Activated T-cell treated with anti-CD3 and anti-CD28 coated beads for 1 hour (primary cell): ENCODE measurements around the gene GSTT2.
"Not testable (repeated sequence)": the region's sequence is repeated elsewhere in the genome, so short reads cannot be mapped to it uniquely, and the experiment has no call there.

Experiments used
- DNase-seq: peaks from one replicate; pipeline ENCODE4 v3.0.0-alpha.2; 2020; ENCODE audit warnings: low read depth

GSTT2 gene

GRCh38 chr22:23979557-23980240, at the start of gene GSTT2:
Gene GSTT2, plus strand, starts transcription at chr22:23980134.
- DNase-seq: not testable (repeated sequence)

- no peak for DNase-seq
These were observed 41.5 kb upstream of the GSTT2 start for GRCh38 chr22:23938328-23939016.

- no peak for DNase-seq
These were observed 40.9 kb upstream of the GSTT2 start for GRCh38 chr22:23939017-23939357.

GRCh38 chr22:23940166-23940565, 39.8 kb upstream of the GSTT2 start:
- not testable (repeated sequence) for DNase-seq

GRCh38 chr22:23947391-23947790, 32.5 kb upstream of the GSTT2 start:
- not testable (repeated sequence) for DNase-seq

- DNase-seq: not testable (repeated sequence)
These were observed 30.2 kb upstream of the GSTT2 start for GRCh38 chr22:23949764-23950163.

- not testable (repeated sequence) for DNase-seq
These were observed 28.6 kb upstream of the GSTT2 start for GRCh38 chr22:23951383-23951782.

- not testable (repeated sequence) for DNase-seq
These were observed 27.0 kb upstream of the GSTT2 start for GRCh38 chr22:23952794-23953405.

- not testable (repeated sequence) for DNase-seq
These were observed 26.4 kb upstream of the GSTT2 start for GRCh38 chr22:23953485-23953884.

GRCh38 chr22:23954193-23954990, 25.5 kb upstream of the GSTT2 start:
- not testable (repeated sequence) for DNase-seq

GRCh38 chr22:23954991-23955305, 25.0 kb upstream of the GSTT2 start:
- not testable (repeated sequence) for DNase-seq

- not testable (repeated sequence) for DNase-seq
These were observed 24.0 kb upstream of the GSTT2 start for GRCh38 chr22:23955886-23956285.

- DNase-seq: peak; percentile 78
These were observed 23.5 kb upstream of the GSTT2 start for GRCh38 chr22:23956301-23956900.

GRCh38 chr22:23961084-23961771, 18.7 kb upstream of the GSTT2 start, which contains the start of gene GSTT2B:
Gene GSTT2B, minus strand, starts transcription at chr22:23961195. Its CDS starts 64 bp downstream, at chr22:23961131.
- DNase-seq: not testable (repeated sequence)

- DNase-seq: not testable (repeated sequence)
These were observed 13.8 kb upstream of the GSTT2 start for GRCh38 chr22:23966094-23966493.

- DNase-seq: not testable (repeated sequence)
These were observed 13.4 kb upstream of the GSTT2 start, which contains the start of gene DDTL for GRCh38 chr22:23966568-23966967. Gene DDTL, plus strand, starts transcription at chr22:23966888. Its CDS starts 27 bp downstream, at chr22:23966915.

GRCh38 chr22:23969071-23969470, 10.9 kb upstream of the GSTT2 start:
- DNase-seq: no peak

- no peak for DNase-seq
These were observed 9.7 kb upstream of the GSTT2 start for GRCh38 chr22:23970201-23970641.

- DNase-seq: no peak
These were observed 9.0 kb upstream of the GSTT2 start for GRCh38 chr22:23970816-23971486.

GRCh38 chr22:23971927-23972326, 8.0 kb upstream of the GSTT2 start:
- DNase-seq: not testable (repeated sequence)
